Raji (cell line): ENCODE measurements around the gene GLP1R.

Experiments used
- POLR2A ChIP-seq: IDR thresholded peaks from 2 replicates; pipeline ENCODE4 v1.6.1; 2011; ENCODE audit warnings: low read depth, low read length, control low read depth; ENCODE audit not compliant: insufficient read depth

The GLP1R gene

GRCh38 chr6:39029156-39030011 lies 19.2 kb upstream of the GLP1R start:
- TF ChIP-seq POLR2A: no peak

GRCh38 chr6:39035681-39036080 lies 12.9 kb upstream of the GLP1R start:
- TF ChIP-seq POLR2A: no peak

GRCh38 chr6:39037082-39037508 lies 11.5 kb upstream of the GLP1R start:
- TF ChIP-seq POLR2A: no peak

DNA sequence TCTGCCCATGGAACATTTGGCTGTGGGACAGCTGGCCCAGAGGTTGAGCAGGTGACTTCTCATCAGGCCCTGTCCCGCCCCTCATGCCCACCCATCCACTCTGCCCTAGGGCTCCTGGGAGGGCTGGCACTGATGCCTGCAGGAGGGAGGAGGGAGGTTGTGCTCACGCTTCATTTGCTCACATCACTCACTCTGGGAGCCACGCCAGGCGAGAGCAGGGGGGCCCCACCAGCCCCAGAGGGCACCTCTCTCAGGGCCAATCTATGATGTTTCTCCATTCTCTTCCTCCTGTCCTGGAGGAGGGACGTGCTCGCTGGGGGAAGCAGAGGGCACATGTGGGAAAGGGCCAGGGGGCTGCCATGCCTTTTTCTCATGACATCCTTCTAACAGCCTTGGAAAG lies 10.9 kb upstream of the GLP1R start:
- TF ChIP-seq POLR2A: no peak

GRCh38 chr6:39040080-39040673 lies 8.4 kb upstream of the GLP1R start:
- TF ChIP-seq POLR2A: no peak

DNA sequence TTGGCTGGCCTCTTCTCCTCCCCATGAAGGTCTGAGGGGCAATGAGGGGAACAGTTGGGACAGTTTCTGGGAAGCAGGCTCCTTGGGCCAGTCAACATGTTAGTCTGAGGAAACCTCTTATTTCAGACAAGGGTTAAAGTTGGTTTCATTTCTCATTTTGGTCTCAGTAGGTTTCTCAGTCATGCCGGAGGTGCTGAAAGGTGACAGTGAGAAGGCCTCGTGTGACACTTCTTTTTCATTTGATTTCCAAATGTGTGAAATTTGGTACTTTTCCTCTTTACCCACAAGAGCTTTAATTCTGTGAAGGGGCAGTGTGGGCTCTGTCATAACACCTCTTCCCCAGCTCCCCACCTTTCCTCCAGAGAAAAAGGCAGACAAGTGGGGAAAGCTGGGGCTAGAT lies 7.5 kb upstream of the GLP1R start:
- TF ChIP-seq POLR2A: no peak

- TF ChIP-seq POLR2A: no peak
Measured at GRCh38 chr6:39043776-39044175, 4.8 kb upstream of the GLP1R start.

DNA sequence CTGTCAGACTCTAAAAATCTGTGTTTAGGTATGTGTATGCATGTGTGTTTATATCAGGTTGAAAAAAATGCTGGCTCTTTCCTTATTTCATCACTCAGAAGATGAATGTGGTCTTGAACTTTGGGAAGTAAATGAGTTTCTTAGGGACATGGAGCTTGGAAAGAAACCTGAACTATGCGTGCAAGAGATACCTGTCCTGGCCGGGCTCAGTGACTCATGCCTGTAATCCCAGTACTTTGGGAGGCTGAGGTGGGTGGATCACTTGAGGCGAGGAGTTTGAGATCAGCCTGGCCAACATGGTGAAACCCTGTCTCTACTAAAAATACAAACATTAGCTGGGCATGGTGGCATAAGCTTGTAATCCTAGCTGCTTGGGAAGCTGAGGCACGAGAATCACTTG lies 4.4 kb upstream of the GLP1R start:
- no peak for TF ChIP-seq POLR2A

- no peak for TF ChIP-seq POLR2A
Measured at GRCh38 chr6:39047434-39048327, 900 bp upstream of the GLP1R start.

- TF ChIP-seq POLR2A: no peak
Measured at GRCh38 chr6:39049575-39050283, 1.1 kb downstream of the GLP1R start.

DNA sequence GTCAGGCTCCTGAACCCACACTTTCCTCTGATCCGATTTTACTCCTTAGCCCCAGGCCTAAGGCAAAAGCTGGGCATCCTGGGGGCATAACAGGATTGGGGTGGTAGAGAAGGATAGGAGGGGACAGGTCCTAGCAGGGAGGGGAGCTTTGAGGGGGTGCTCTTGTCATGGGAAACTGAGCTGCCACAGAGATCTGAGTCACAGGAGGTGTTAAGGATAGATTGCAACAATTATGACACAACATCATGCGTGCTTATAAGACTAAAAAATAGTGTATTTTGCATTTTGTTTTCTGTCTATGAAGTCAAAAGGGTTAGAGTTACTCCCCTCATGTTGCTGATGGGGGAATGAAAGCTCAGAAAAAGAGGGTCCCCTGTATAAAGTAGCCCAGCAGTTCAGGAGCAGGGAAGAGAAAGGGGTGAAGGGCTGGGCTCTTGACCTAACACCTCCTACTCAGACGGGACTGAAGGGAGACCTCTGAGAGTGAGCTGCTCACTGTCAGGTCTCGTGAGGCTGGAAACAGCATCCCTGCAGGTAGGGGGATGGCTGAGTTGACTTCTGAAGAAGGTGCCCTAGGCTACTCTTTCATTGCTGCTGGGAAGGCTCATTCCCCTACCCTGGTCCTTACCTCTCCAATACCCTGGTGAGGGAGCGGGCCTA lies 2.0 kb downstream of the GLP1R start:
- TF ChIP-seq POLR2A: no peak

DNA sequence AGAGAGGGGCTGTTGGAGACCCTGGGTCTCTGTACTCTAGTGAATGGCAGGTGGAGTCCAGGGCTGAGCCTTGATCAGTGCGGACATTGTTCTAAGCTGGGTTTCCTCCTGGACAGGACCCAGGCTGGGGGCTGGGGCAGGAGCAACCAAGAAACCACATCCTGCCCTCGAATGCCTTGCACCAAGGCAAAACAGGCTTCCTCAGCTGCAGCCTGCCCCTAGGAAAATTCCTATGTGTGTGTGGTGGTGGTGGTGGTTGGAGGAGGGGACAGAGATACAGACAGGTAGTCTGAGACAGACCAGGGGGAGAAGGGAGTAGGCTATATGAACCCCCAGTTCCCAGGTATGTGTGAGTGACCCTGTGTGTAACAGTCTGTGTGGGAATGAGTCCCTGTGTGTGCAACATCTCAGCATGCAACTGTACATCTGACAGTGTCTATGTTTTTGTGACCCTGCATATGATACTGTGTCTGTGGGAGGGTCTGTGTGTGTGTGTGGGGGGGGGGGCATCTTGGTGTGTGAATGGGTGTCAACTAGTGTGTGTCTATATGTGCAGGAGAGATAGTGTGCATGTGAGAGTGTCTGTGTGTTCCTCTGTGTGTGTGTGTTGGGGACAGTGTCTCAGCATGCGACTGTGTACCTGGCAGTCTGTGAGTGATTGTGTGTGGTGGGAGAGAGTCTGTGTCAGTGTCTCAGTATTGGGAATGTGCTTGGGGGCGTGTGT lies 3.0 kb downstream of the GLP1R start:
- no peak for TF ChIP-seq POLR2A

DNA sequence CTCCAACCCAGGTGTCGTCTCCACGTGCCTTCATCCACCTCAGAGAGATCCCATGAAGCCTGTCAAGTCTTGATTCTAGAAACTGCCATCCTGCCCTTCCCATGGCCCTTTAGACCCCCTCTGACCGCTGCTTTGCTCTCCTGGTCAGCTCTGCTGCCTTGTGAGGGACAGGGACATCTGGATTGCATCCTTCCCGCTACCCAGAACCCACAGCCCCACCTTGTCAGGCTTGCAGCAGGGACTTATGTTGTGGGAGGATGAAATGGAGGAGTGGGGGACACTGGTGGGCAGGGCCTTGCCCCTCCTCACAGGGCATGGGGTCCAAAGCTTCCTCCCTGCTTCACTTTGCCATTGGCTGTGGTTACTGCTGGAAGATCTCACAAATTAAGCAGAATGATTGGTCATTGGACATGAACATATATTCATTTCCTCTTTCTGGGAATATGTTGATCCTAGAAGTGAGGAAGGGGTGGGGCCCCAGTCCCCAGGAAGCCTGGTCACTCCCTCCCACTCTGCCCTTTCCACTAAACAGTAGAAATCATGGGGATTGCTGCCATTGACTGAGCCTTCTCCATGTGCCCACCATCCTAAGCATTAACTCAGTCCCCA lies 4.5 kb downstream of the GLP1R start:
- TF ChIP-seq POLR2A: no peak
